H9 (cell line): ENCODE measurements around the gene BLOC1S6. TPM values are rescaled to one million over a fixed set of nuclear protein-coding genes. Genes with fewer than 3 reads are reported as not detected.

Experiments used
- DNase-seq: peaks from one replicate; pipeline ENCODE4 v3.0.0-alpha.2; 2017
- H2AFZ ChIP-seq: one replicate; pipeline ENCODE4 v1.6.1; 2013; ENCODE audit warnings: mild to moderate bottlenecking, low read length, control low read depth, moderate library complexity
- H2AK5ac ChIP-seq: 2 replicates; pipeline ENCODE4 v1.6.1; 2013; ENCODE audit warnings: low read length, control low read depth, mixed read lengths; ENCODE audit not compliant: insufficient read length
- H2BK120ac ChIP-seq: one replicate; pipeline ENCODE4 v1.6.1; 2013; ENCODE audit warnings: low read depth, mild to moderate bottlenecking, low read length, control low read depth, inconsistent platforms; ENCODE audit not compliant: poor library complexity, severe bottlenecking
- H2BK12ac ChIP-seq: 2 replicates; pipeline ENCODE4 v1.6.1; 2013; ENCODE audit warnings: low read length, control low read depth, mixed read lengths, low read depth; ENCODE audit not compliant: insufficient read length
- H2BK15ac ChIP-seq: 2 replicates; pipeline ENCODE4 v1.6.1; 2013; ENCODE audit warnings: low read depth, low read length, control low read depth
- H2BK20ac ChIP-seq: one replicate; pipeline ENCODE4 v1.6.1; 2013; ENCODE audit warnings: low read depth, mild to moderate bottlenecking, low read length, control low read depth, inconsistent platforms; ENCODE audit not compliant: poor library complexity, severe bottlenecking
- H2BK5ac ChIP-seq: 2 replicates; pipeline ENCODE4 v1.6.1; 2013; ENCODE audit warnings: low read length, control low read depth, mixed read lengths; ENCODE audit not compliant: insufficient read length
- H3K14ac ChIP-seq: 2 replicates; pipeline ENCODE4 v1.6.1; 2013; ENCODE audit warnings: low read length, control low read depth; ENCODE audit not compliant: insufficient read depth
- H3K18ac ChIP-seq: 2 replicates; pipeline ENCODE4 v1.6.1; 2013; ENCODE audit warnings: low read depth, mild to moderate bottlenecking, mixed read lengths, low read length, control low read depth; ENCODE audit not compliant: insufficient read length
- H3K23ac ChIP-seq: 2 replicates; pipeline ENCODE4 v1.6.1; 2013; ENCODE audit warnings: low read length, control low read depth, mixed read lengths, low read depth; ENCODE audit not compliant: insufficient read length
- H3K23me2 ChIP-seq: 2 replicates; pipeline ENCODE4 v1.6.1; 2013; ENCODE audit warnings: low read depth, mild to moderate bottlenecking, mixed read lengths, low read length, control low read depth; ENCODE audit not compliant: insufficient read length, poor library complexity, severe bottlenecking
- H3K27ac ChIP-seq: 2 replicates; pipeline ENCODE4 v1.5.1; 2013; ENCODE audit warnings: low read length, control low read depth, mixed read lengths, low read depth; ENCODE audit not compliant: insufficient read length
- H3K27me3 ChIP-seq: 2 replicates; pipeline ENCODE4 v1.6.1; 2013; ENCODE audit warnings: low read length, control low read depth, inconsistent platforms; ENCODE audit not compliant: insufficient read depth
- H3K4ac ChIP-seq: 2 replicates; pipeline ENCODE4 v1.6.1; 2013; ENCODE audit warnings: low read depth, mild to moderate bottlenecking, control low read depth, inconsistent platforms, low read length, moderate library complexity
- H3K4me1 ChIP-seq: 2 replicates; pipeline ENCODE4 v1.6.1; 2013; ENCODE audit warnings: low read length, control low read depth, inconsistent platforms; ENCODE audit not compliant: insufficient read depth
- H3K4me2 ChIP-seq: 2 replicates; pipeline ENCODE4 v1.6.1; 2013; ENCODE audit warnings: low read length, control low read depth, mixed read lengths; ENCODE audit not compliant: insufficient read length, insufficient read depth
- H3K56ac ChIP-seq: 2 replicates; pipeline ENCODE4 v1.6.1; 2013; ENCODE audit warnings: low read depth, mild to moderate bottlenecking, mixed read lengths, low read length, control low read depth; ENCODE audit not compliant: insufficient read length
- H3K79me1 ChIP-seq: 2 replicates; pipeline ENCODE4 v1.6.1; 2013; ENCODE audit warnings: low read depth, mild to moderate bottlenecking, moderate library complexity, low read length, control low read depth, inconsistent platforms; ENCODE audit not compliant: insufficient read depth, poor library complexity, severe bottlenecking
- H3K79me2 ChIP-seq: 2 replicates; pipeline ENCODE4 v1.6.1; 2013; ENCODE audit warnings: low read length, control low read depth, inconsistent platforms; ENCODE audit not compliant: insufficient read depth
- H3K9ac ChIP-seq: 2 replicates; pipeline ENCODE4 v1.6.1; 2013; ENCODE audit warnings: low read length, control low read depth, mixed read lengths; ENCODE audit not compliant: insufficient read length; ENCODE audit errors: extremely low read depth
- H3K9me3 ChIP-seq: one replicate; pipeline ENCODE4 v1.6.1; 2013; ENCODE audit warnings: low read depth, low read length, inconsistent platforms; ENCODE audit not compliant: control insufficient read depth
- H3T11ph ChIP-seq: one replicate; pipeline ENCODE4 v1.6.1; 2013; ENCODE audit warnings: mild to moderate bottlenecking, low read length, control low read depth, inconsistent platforms
- H4K20me1 ChIP-seq: one replicate; pipeline ENCODE4 v1.6.1; 2013; ENCODE audit not compliant: control insufficient read depth, insufficient read length, insufficient read depth
- H4K5ac ChIP-seq: 2 replicates; pipeline ENCODE4 v1.6.1; 2013; ENCODE audit warnings: low read depth, mild to moderate bottlenecking, mixed read lengths, low read length, control low read depth; ENCODE audit not compliant: insufficient read length
- H4K8ac ChIP-seq: replicated peaks from 2 replicates; pipeline ENCODE4 v1.6.1; 2013; ENCODE audit warnings: low read length, control low read depth, mixed read lengths, low read depth; ENCODE audit not compliant: insufficient read length
- H4K91ac ChIP-seq: 2 replicates; pipeline ENCODE4 v1.6.1; 2013; ENCODE audit warnings: low read depth, mild to moderate bottlenecking, moderate library complexity, mixed read lengths, low read length, control low read depth; ENCODE audit not compliant: insufficient read length
- H3K27ac Mint-ChIP-seq, 3 experiments: 2 replicates in 2 of 3; 3 replicates in 1 of 3; pipeline ENCODE4 v1.8.0; 2020 to 2021; ENCODE audit warnings: mixed read lengths in 3 of 3, mild to moderate bottlenecking in 1 of 3, moderate library complexity in 1 of 3
- H3K27me3 Mint-ChIP-seq: 2 replicates; pipeline ENCODE4 v1.8.0; 2021; ENCODE audit warnings: low read depth, mild to moderate bottlenecking, moderate library complexity, mixed read lengths
- H3K36me3 Mint-ChIP-seq, 3 experiments: 2 replicates in 2 of 3; 3 replicates in 1 of 3; pipeline ENCODE4 v1.8.0; 2020 to 2021; ENCODE audit warnings: low read depth in 3 of 3, mixed read lengths in 3 of 3; ENCODE audit not compliant: insufficient read depth in 1 of 3
- H3K4me1 Mint-ChIP-seq, 2 experiments: 2 replicates each; pipeline ENCODE4 v1.8.0; 2020; ENCODE audit warnings: mixed read lengths in 2 of 2
- H3K4me3 Mint-ChIP-seq, 2 experiments: 2 replicates in 1 of 2; 3 replicates in 1 of 2; pipeline ENCODE4 v1.8.0; 2020 to 2021; ENCODE audit warnings: mild to moderate bottlenecking in 2 of 2, mixed read lengths in 2 of 2, moderate library complexity in 1 of 2
- H3K9me3 Mint-ChIP-seq, 2 experiments: 2 replicates in 1 of 2; 3 replicates in 1 of 2; pipeline ENCODE4 v1.8.0; 2020; ENCODE audit warnings: mild to moderate bottlenecking in 2 of 2, mixed read lengths in 2 of 2, moderate library complexity in 1 of 2
- CTCF ChIP-seq: fragments of 200-600 bp; sonication (generic); conservative IDR thresholded peaks from 3 replicates; pipeline ENCODE4 v1.8.0; 2021; ENCODE audit warnings: antibody characterized with exemption, mild to moderate bottlenecking
- WGBS: extraction: QIAGEN DNeasy Blood & Tissue Kit; methylation state at CpG from one replicate; pipeline ENCODE4 v1.1.7; 2013; ENCODE audit warnings: missing lambda C conversion rate, low lambda C conversion rate, mixed read lengths; ENCODE audit not compliant: insufficient read length; ENCODE audit errors: extremely low coverage; 5-methylcytosine and 5-hydroxymethylcytosine counted together
- total RNA-seq: library from RNA; stranded (reverse); gene quantifications from 2 replicates; pipeline ENCODE4 v1.2.1, GENCODE V29; 2021

The BLOC1S6 gene
- total RNA-seq, 1 experiment from 2014 or later: 36.9 TPM

GRCh38 chr15:45644437-45644836 lies 57.3 kb downstream of the BLOC1S6 start:
- Histone ChIP-seq H3K79me2 (no peaks in the 10 kb centered on the region), H3K14ac (no peak overlapping the region), H3K27ac (no peak overlapping the region), H2AK5ac (no peak overlapping the region), H3K79me1 (no peaks in the 10 kb centered on the region), H3K56ac (no peak overlapping the region), H3K9me3 (no peaks in the 10 kb centered on the region), H4K91ac (no peak overlapping the region), H4K20me1 (no peaks in the 10 kb centered on the region), H3K23ac (no peak overlapping the region), H3K27me3 (no peaks in the 10 kb centered on the region), H3K23me2 (no peaks in the 10 kb centered on the region), H2BK15ac (no peak overlapping the region), H3K9ac (no peak overlapping the region), H3T11ph (no peak overlapping the region), H2BK12ac (no peak overlapping the region), H3K4me2 (no peak overlapping the region), H2BK120ac (no peak overlapping the region), H4K5ac (no peak overlapping the region), H2BK20ac (no peak overlapping the region), H4K8ac (no peak overlapping the region), H3K4ac (no peak overlapping the region), H2AFZ (no peak overlapping the region), H2BK5ac (no peak overlapping the region), H3K18ac (no peak overlapping the region), H3K4me1 (no peaks in the 10 kb centered on the region)
- Mint-ChIP-seq H3K4me3 (no peak overlapping the region), H3K27ac (no peak overlapping the region), H3K4me1 (peaks cover 0 to 4% of the 10 kb centered on the region in 2 experiments; a peak in 1 of 4 replicates), H3K36me3 (no peaks in the 10 kb centered on the region), H3K9me3 (no peaks in the 10 kb centered on the region), H3K27me3 (peaks cover 27% of the 10 kb centered on the region)
- no peak for TF ChIP-seq CTCF
- no CpG with 5 or more reads among the region's 2 CpGs for WGBS
- DNase-seq: no peak
